Measurements from ENCODE around the gene MRPL34.
"Not testable (repeated sequence)": the region's sequence is repeated elsewhere in the genome, so short reads cannot be mapped to it uniquely, and the experiment has no call there.

MRPL34 gene

GRCh38 chr19:17285415-17286135 lies 20.1 kb upstream of the MRPL34 start:
- no peak for DNase-seq

GRCh38 chr19:17286263-17286662 lies 19.4 kb upstream of the MRPL34 start:
- no peak for DNase-seq

- no peak for DNase-seq
Measured at GRCh38 chr19:17286752-17287151, 18.9 kb upstream of the MRPL34 start.

GRCh38 chr19:17289489-17289888 lies 16.2 kb upstream of the MRPL34 start:
- DNase-seq, result peak; percentile 79 to 90 (median 84)

GRCh38 chr19:17292301-17293074 lies 13.2 kb upstream of the MRPL34 start:
- peak; percentile 81 to 87 (median 86) for DNase-seq

GRCh38 chr19:17293605-17294004 lies 12.1 kb upstream of the MRPL34 start:
- DNase-seq, result no peak

- DNase-seq, result peak in 2 of 4 experiments; percentile 24 to 53
Measured at GRCh38 chr19:17294051-17294891, 11.4 kb upstream of the MRPL34 start.

- not testable (repeated sequence) for DNase-seq
Measured at GRCh38 chr19:17295551-17295950, 10.1 kb upstream of the MRPL34 start.

GRCh38 chr19:17296273-17296672 lies 9.4 kb upstream of the MRPL34 start:
- DNase-seq, result peak in 2 of 4 experiments; percentile 13 to 17

- DNase-seq, result peak in 1 of 4 experiments; percentile 28
Measured at GRCh38 chr19:17296976-17297375, 8.7 kb upstream of the MRPL34 start.

- no peak for DNase-seq
Measured at GRCh38 chr19:17300992-17301619, 4.6 kb upstream of the MRPL34 start.

GRCh38 chr19:17302391-17303166 lies 3.1 kb upstream of the MRPL34 start:
- peak; percentile 60 to 79 (median 74) for DNase-seq

- peak; percentile 97 to 99 (median 98) for DNase-seq
Measured at GRCh38 chr19:17303167-17303939, 2.3 kb upstream of the MRPL34 start, which contains the start of gene ABHD8. TSS of gene ABHD8 (minus strand) at chr19:17303425. CDS start at chr19:17301616, 1,809 bp downstream.

GRCh38 chr19:17303940-17304267 lies 1.8 kb upstream of the MRPL34 start:
- no peak for DNase-seq

GRCh38 chr19:17304386-17305215 lies 1.1 kb upstream of the MRPL34 start:
- DNase-seq, result no peak

- DNase-seq, result no peak
Measured at GRCh38 chr19:17305216-17305516, 506 bp upstream of the MRPL34 start.

GRCh38 chr19:17306285-17306714 lies 628 bp downstream of the MRPL34 start:
- no peak for DNase-seq

- DNase-seq, result no peak
Measured at GRCh38 chr19:17307876-17308377, 2.3 kb downstream of the MRPL34 start.

- peak; percentile 99 to 100 (median 100) for DNase-seq
Measured at GRCh38 chr19:17309198-17309964, 3.7 kb downstream of the MRPL34 start, which contains the start of gene DDA1. TSS of gene DDA1 (plus strand) at chr19:17309563. CDS start at chr19:17309655, 92 bp downstream.
